Measurements from ENCODE around the gene OR10AD1.
A peak's percentile ranks its signal among the peaks of the same experiment; 100 is the strongest.
"Not testable (repeated sequence)": the region's sequence is repeated elsewhere in the genome, so short reads cannot be mapped to it uniquely, and the experiment has no call there.

Gene OR10AD1

DNA sequence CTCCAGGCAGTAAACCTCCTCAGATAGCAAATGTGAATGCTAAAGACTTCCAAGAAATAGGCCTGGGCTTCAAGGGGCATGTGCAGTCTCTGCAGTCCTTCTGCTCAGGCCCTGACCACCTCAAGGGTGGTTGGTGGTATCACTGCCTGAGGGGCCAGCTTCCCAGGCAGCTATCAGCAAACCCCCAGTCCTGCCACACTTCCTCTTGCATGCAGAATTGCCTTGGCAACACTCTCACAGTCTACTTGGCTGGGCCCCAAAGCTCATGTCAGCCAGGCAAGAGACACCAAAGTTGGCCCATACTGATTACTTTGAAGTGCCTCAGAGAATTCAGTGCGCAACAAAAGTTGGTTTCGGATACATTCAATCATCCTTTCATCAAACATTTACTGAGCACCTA, 42.3 kb downstream of the OR10AD1 start:
- peak; percentile 20 for DNase-seq (ENCODE audit: low spot score)

DNA sequence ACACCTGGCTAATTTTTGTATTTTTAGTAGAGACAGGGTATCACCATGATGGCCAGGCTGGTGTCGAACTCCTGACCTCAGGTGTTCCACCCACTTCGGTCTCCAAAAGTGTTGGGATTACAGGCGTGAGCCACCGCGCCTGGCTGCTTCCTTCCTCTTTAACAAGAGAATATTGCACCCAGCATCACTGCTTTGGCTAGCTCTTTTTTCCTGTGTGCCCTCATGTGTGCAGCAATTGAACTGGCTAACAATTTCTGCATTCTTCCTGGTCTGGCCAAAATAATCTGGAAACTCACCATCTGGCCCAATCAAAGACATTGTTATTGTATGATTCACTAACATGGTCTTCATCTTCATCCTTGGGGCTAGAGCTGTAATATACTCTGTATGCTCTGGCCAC, 43.0 kb downstream of the OR10AD1 start:
- no peak for DNase-seq (ENCODE audit: low spot score)

DNA sequence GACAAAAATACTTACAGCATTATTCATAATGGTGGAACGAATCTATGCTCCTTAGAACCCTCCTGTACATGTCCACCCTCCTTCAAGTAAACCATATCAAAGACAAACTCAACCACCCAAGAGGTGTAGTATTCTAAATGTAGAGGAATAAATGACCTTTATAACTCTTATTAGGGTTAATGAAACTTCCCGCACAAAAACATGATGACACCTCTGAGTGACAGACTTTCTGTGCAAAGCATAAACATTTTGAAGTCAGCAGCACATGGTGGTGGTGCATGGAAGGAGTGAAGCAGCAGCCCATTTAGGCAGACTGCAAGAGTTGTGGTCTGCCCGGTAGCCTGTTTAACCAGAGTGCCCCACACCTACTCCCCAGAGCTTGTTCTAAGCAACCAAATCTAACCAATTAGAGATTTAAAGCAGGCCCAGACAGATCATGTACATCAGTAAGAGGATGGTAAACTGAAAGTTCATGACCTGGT, 45.2 kb downstream of the OR10AD1 start:
- no peak for DNase-seq (ENCODE audit: low spot score)

DNA sequence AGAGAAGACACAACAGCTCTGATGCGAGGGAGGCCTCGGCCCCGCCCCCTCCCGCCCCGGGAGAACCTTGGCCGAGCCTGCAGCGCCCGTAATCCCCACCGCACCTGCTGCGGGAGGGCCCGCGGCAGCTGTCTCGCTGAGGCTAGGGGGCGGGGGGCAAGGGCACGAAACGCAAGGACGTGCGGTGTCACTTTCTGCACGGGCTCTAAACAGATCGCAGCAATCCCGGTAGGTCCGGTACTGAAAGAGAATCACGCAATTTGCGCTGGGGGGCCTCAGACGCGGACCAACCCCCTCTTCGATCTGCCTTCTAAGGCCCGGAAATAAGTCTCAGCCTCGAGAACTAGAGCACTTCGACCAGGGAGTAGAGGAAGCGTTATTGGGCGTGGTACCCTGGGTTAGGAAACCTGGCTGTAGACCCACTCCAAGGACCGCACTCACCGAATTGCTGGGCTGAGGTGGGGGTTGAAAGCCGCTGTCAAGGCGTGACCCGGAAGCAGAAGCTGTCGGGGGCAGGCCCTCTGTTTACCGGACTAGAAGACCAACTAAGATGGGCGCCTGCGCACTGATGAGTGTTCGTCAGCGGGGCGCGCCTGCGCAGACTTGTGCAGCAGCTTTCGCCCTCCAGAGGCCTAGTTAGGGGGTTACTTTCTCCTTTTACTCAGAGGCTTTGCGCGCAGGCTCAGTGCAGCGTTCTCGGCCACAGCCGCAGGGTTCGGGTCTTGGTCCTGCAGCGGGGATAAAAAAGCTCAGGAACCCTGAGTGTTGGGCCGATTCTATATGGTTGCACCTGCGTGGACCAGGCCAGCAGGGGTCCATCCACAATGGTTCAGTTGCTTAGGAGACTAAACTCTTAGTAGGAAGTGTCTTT, 45.8 kb downstream of the OR10AD1 start, which contains the start of gene ASB8:
TSS of gene ASB8 (minus strand) at position 498 of the 871 bp plus-strand sequence. CDS start 4,019 bp downstream, outside the sequence.
- DNase-seq (ENCODE audit: low spot score): peak; percentile 99

DNA sequence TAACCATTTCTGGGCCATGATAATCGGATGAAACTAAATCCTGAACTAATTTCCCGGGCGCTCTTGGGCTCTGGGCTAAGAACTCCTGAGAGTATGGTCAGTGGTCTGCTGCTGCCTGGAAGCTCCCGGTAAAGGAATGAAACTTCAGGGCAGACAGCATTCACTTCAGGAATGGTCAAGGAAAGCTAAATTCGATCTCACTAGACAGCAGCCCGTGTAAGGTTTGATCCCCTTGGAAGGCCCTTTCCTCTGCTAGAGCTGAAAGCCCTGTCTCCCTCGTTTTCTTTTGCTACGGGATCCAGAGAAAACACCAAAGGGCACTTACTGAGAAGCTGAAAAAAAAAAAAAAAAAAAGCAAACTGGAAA, 46.5 kb downstream of the OR10AD1 start:
- no peak for DNase-seq (ENCODE audit: low spot score)

DNA sequence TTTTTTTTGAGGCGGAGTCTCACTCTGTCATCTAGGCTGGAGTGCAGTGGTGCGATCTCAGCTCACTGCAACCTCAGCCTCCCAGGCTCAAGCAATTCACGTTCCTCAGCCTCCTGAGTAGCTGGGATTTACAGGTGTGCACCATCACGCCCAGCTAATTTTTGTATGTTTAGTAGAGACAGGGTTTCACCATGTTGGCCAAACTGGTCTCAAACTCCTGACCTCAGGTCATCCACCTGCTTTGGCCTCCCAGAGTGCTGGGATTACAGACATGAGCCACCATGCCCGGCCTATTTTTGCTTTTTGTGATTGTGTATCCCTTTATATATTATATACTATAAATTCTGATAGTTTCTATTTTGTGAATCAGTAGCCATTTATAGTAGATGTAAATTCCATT, 47.3 kb downstream of the OR10AD1 start:
- not testable (repeated sequence) for DNase-seq (ENCODE audit: low spot score)
